Ascending aorta (tissue), 2 donors: Measurements from ENCODE around the gene COL18A1. TPM values are rescaled to one million over a fixed set of nuclear protein-coding genes. Genes with fewer than 3 reads are reported as not detected.
"Not testable (repeated sequence)": the region's sequence is repeated elsewhere in the genome, so short reads cannot be mapped to it uniquely, and the experiment has no call there.

Source experiments
- DNase-seq, 2 donors: peaks; one replicate each; pipeline ENCODE4 v3.0.0-alpha.2; 2019; ENCODE audit warnings: low spot score in 2 of 2
- H3K27ac ChIP-seq, 2 donors: fragments of 200-600 bp; sonication (generic); one replicate each; pipeline ENCODE4 v1.5.1; 2016 to 2017; ENCODE audit warnings: mild to moderate bottlenecking in 1 of 2
- H3K27me3 ChIP-seq: fragments of 200-600 bp; sonication (generic); one replicate; pipeline ENCODE4 v1.5.1; 2017
- H3K36me3 ChIP-seq, 2 donors: fragments of 200-600 bp; sonication (generic); one replicate each; pipeline ENCODE4 v1.5.1; 2016
- H3K4me1 ChIP-seq, 2 donors: fragments of 200-600 bp; sonication (generic); one replicate each; pipeline ENCODE4 v1.5.1; 2016 to 2017; ENCODE audit warnings: mild to moderate bottlenecking in 1 of 2
- H3K4me3 ChIP-seq, 2 donors: fragments of 200-600 bp; sonication (generic); one replicate each; pipeline ENCODE4 v1.5.1; 2016 to 2017; ENCODE audit warnings: mild to moderate bottlenecking in 1 of 2
- H3K9me3 ChIP-seq, 2 donors: fragments of 200-600 bp; sonication (generic); one replicate each; pipeline ENCODE4 v1.5.1; 2016
- CTCF ChIP-seq, 3 experiments: fragments of 200-600 bp in 2 of 3; fragments of 450-650 bp in 1 of 3; sonication (generic) in 2 of 3; IDR thresholded peaks; one replicate each; pipeline ENCODE4 v1.5.1; 2016 to 2019; ENCODE audit warnings: antibody characterized with exemption in 3 of 3, mild to moderate bottlenecking in 1 of 3, moderate library complexity in 1 of 3
- intact Hi-C: fragments of 100-400 bp; cut with DNase I; formaldehyde crosslinking; loops from one replicate; pipeline ENCODE4 v1.15.1; 2023
- total RNA-seq: library from RNA; depleted of rRNA; stranded (reverse); fragments of >200 nt; gene quantifications from one replicate; pipeline ENCODE4 v1.1.0, GENCODE V29; 2016

The COL18A1 gene
- total RNA-seq, 1 donor from 2014 or later: 699 TPM

- H3K27me3 ChIP-seq: no peaks in the 10 kb centered on the region
Measured at GRCh38 chr21:45497846-45498645, 93.1 kb downstream of the COL18A1 start.

DNA sequence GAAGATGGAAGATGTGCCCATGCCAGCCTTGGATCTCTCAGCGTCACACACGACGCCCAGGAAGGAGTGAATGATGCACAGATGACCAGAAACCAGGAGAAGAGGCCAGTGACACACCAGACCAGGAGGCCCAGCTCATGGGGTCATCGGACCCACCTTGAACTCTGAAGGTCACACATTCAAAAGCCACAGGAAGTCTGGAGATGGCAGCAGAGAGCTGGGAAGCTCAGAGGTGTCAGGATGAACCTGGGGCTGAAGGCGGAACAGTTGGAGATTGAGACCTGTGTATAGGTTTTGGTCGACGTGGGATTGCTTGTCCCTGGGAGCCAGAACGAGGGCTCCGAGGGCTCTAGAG lies 93.7 kb downstream of the COL18A1 start:
- TF ChIP-seq CTCF (IDR thresholded peaks at IDR 0.05): no peak
- Histone ChIP-seq H3K9me3 (no peaks in the 10 kb centered on the region), H3K4me3 (no peak overlapping the region), H3K27ac (no peak overlapping the region), H3K27me3 (no peaks in the 10 kb centered on the region), H3K4me1 (no peaks in the 10 kb centered on the region), H3K36me3 (peaks cover 60 to 68% of the 10 kb centered on the region in 2 donors)
- intact Hi-C loops: no loop called here
- DNase-seq: peak in 1 of 2 donors; percentile 39

More at GRCh38 chr21:45497846-45498645, 93.1 kb downstream of the COL18A1 start:
- H3K36me3 ChIP-seq: peaks cover 65 to 74% of the 10 kb centered on the region in 2 donors
- TF ChIP-seq CTCF (IDR thresholded peaks at IDR 0.05): no peak
- intact Hi-C loops: no loop called here
- peak in 1 of 2 donors; percentile 35 for DNase-seq
- H3K9me3 ChIP-seq: no peaks in the 10 kb centered on the region
- no peaks in the 10 kb centered on the region for H3K4me1 ChIP-seq
- H3K4me3 ChIP-seq: no peak overlapping the region
- no peak overlapping the region for H3K27ac ChIP-seq

DNA sequence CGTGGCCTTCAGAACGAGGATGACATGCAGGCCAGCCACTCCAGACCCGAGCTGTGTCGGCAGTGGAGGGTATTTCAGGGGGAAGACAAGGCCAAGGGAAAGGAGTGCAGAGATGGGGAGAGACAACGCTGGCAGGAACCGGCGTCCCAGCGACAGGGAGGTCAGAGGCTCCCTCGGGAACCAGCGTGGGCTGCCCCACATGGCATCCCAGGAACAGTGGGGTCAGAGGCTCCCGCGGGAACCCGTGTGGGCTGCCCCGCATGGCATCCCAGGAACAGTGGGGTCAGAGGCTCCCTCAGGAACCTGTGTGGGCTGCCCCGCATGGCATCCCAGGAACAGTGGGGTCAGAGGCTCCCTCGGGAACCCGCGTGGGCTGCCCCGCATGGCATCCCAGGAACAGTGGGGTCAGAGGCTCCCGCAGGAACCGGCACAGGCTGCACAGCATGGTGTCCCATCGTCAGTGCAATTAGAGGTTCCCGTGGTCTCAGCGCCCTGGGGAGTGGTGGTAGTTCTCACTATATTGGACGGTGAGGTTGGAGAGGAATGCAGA lies 94.3 kb downstream of the COL18A1 start:
- H3K4me3 ChIP-seq: no peak overlapping the region
- no peak overlapping the region for H3K27ac ChIP-seq
- no peaks in the 10 kb centered on the region for H3K9me3 ChIP-seq
- H3K27me3 ChIP-seq: no peaks in the 10 kb centered on the region
- H3K4me1 ChIP-seq: no peaks in the 10 kb centered on the region
- TF ChIP-seq CTCF (IDR thresholded peaks at IDR 0.05): no peak
- H3K36me3 ChIP-seq: peaks cover 53 to 62% of the 10 kb centered on the region in 2 donors
- peak in 1 of 2 donors; percentile 57 for DNase-seq
- intact Hi-C loops: no loop called here

DNA sequence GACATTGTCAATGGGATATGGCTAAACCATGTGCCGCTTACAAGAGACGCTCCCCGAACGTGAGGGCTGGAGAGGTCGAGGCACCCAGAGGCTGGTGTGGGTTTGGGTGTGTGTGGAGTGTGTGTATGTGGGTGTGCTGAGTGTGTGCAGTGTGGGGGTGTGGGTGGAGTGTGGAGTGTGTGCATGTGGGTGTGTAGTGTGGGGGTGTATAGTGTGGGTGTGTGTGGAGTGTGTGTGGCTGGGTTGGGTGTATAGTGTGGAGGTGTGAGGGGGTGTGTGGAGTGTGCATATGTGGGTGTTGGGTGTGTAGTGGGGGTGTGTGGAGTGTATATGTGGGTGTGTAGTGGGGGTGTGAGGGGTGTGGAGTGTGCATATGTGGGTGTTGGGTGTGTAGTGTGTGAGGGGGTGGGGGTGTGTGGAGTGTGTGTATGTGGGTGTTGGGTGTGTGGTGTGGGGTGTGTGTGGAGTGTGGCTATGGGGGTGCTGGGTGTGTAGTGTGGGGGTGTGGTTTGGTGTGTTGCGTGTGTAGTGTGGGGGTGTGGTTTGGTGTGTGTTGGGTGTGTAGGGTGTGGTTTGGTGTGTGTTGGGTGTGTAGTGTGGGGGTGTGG lies 95.1 kb downstream of the COL18A1 start:
- Histone ChIP-seq H3K4me3 (no peak overlapping the region), H3K36me3 (peaks cover 52 to 62% of the 10 kb centered on the region in 2 donors), H3K9me3 (no peaks in the 10 kb centered on the region), H3K27ac (no peak overlapping the region), H3K4me1 (no peaks in the 10 kb centered on the region), H3K27me3 (no peaks in the 10 kb centered on the region)
- DNase-seq: peak in 1 of 2 donors; percentile 30
- intact Hi-C loops: no loop called here
- TF ChIP-seq CTCF (IDR thresholded peaks at IDR 0.05): no peak

DNA sequence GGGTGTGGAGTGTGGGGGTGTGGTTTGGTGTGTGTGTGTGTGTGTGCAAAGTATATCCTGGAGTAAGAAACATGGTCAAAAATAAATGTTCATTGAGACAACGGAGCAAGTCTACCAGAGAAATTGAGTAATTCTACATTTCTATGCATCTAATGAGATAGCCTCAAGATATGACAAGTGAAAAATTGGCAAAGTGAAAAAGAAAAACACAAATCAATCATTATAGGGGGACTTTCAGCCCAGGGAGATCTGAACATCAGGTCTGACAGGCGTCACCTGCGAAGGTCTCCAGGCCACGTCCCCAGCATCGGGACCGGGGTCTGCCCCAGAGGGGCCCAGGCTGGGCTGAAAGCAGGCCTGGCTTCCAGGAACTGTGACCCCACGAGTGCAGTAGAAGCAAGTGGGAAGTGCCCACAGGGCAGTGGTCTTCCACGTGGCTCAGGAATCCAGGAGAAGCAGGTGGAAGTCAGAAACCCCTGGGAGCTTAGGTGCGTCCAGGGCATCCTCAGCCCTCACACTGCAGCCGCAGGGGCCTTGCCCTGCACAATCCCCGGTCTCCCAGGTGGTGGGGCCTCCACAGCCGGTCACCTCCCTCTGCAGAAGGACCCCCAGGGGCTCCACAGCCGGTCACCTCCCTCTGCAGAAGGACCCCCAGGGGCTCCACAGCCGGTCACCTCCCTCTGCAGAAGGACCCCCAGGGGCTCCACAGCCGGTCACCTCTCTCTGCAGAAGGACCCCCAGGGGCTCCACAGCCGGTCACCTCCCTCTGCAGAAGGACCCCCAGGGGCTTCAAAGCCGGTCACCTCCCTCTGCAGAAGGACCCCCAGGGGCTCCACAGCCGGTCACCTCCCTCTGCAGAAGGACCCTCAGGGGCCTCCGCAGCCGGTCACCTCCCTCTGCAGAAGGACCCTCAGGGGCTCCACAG lies 96.4 kb downstream of the COL18A1 start:
- peak in 1 of 2 donors; percentile 46 for DNase-seq
- H3K9me3 ChIP-seq, intact Hi-C loops, H3K27ac ChIP-seq, H3K27me3 ChIP-seq, H3K4me3 ChIP-seq, H3K4me1 ChIP-seq: not testable (repeated sequence)
- H3K36me3 ChIP-seq: peaks cover 43 to 62% of the 10 kb centered on the region in 2 donors
